Amygdala (tissue), 56 donors: ENCODE measurements around the gene IRF2.
"Not testable (repeated sequence)": the region's sequence is repeated elsewhere in the genome, so short reads cannot be mapped to it uniquely, and the experiment has no call there.

Source experiments
- DNase-seq, 56 donors: peaks; one replicate each; lab custom pipeline; 2025; lab: John Stamatoyannopoulos, UW

Gene IRF2

GRCh38 chr4:184376923-184377322 lies 97.4 kb downstream of the IRF2 start:
- DNase-seq, result no peak

- no peak for DNase-seq
Measured at GRCh38 chr4:184376126-184376838, 98.1 kb downstream of the IRF2 start.

GRCh38 chr4:184375623-184376022 lies 98.7 kb downstream of the IRF2 start:
- DNase-seq, result not testable (repeated sequence)

GRCh38 chr4:184375027-184375426 lies 99.3 kb downstream of the IRF2 start:
- DNase-seq, result no peak

GRCh38 chr4:184373886-184374405 lies 100.4 kb downstream of the IRF2 start:
- DNase-seq, result no peak

- DNase-seq, result no peak
Measured at GRCh38 chr4:184371390-184371787, 103.0 kb downstream of the IRF2 start.

- no peak for DNase-seq
Measured at GRCh38 chr4:184370711-184371389, 103.5 kb downstream of the IRF2 start.

- DNase-seq, result no peak
Measured at GRCh38 chr4:184369871-184370270, 104.5 kb downstream of the IRF2 start.

GRCh38 chr4:184368731-184369130 lies 105.6 kb downstream of the IRF2 start:
- DNase-seq, result no peak

- DNase-seq, result no peak
Measured at GRCh38 chr4:184368290-184368689, 106.1 kb downstream of the IRF2 start.

- DNase-seq, result no peak
Measured at GRCh38 chr4:184364100-184364921, 110.0 kb downstream of the IRF2 start.

GRCh38 chr4:184363258-184363657 lies 111.1 kb downstream of the IRF2 start:
- no peak for DNase-seq

GRCh38 chr4:184362396-184362795 lies 112.0 kb downstream of the IRF2 start:
- no peak for DNase-seq

GRCh38 chr4:184361443-184361842 lies 112.9 kb downstream of the IRF2 start:
- DNase-seq, result no peak

GRCh38 chr4:184359888-184360287 lies 114.5 kb downstream of the IRF2 start:
- DNase-seq, result no peak

GRCh38 chr4:184358521-184359232 lies 115.7 kb downstream of the IRF2 start:
- no peak for DNase-seq

- no peak for DNase-seq
Measured at GRCh38 chr4:184357772-184358171, 116.6 kb downstream of the IRF2 start.

- DNase-seq, result no peak
Measured at GRCh38 chr4:184357165-184357564, 117.2 kb downstream of the IRF2 start.

GRCh38 chr4:184356366-184356765 lies 118.0 kb downstream of the IRF2 start:
- DNase-seq, result no peak

GRCh38 chr4:184355857-184356256 lies 118.5 kb downstream of the IRF2 start:
- no peak for DNase-seq
